DND-41 (cell line): ENCODE results near the gene RNF113A.

ENCODE experiments used
- ATAC-seq: fragments of 200-7000 bp; cut with Tn5 transposase; 3 replicates; pipeline ENCODE4 v1.9.1; 2021; ENCODE audit warnings: low read depth; ENCODE audit not compliant: insufficient read depth
- DNase-seq: peaks from one replicate; pipeline ENCODE4 v3.0.0-alpha.2; 2020
- H2AFZ ChIP-seq: 2 replicates; pipeline ENCODE4 v1.6.0; 2012; ENCODE audit warnings: low read depth, low read length
- H3K27ac ChIP-seq: 2 replicates; pipeline ENCODE4 v1.5.1; 2012; ENCODE audit warnings: low read length, inconsistent platforms
- H3K27me3 ChIP-seq: fragments of 200-600 bp; sonication (generic); 2 replicates; pipeline ENCODE4 v1.6.0; 2012; ENCODE audit warnings: low read length, mild to moderate bottlenecking, inconsistent platforms; ENCODE audit not compliant: insufficient read depth, poor library complexity
- H3K36me3 ChIP-seq: 2 replicates; pipeline ENCODE4 v1.5.1; 2012; ENCODE audit warnings: low read length, inconsistent platforms; ENCODE audit not compliant: insufficient read depth
- H3K4me1 ChIP-seq: 2 replicates; pipeline ENCODE4 v1.5.1; 2012; ENCODE audit warnings: mild to moderate bottlenecking, low read length; ENCODE audit not compliant: insufficient read depth
- H3K4me2 ChIP-seq: 2 replicates; pipeline ENCODE4 v1.6.0; 2012; ENCODE audit warnings: mild to moderate bottlenecking, moderate library complexity, low read length, inconsistent platforms; ENCODE audit not compliant: insufficient read depth
- H3K4me3 ChIP-seq, 2 experiments: fragments of 200-600 bp in 1 of 2; shearing (Covaris generic) in 1 of 2; 2 replicates each; pipeline ENCODE4 v1.5.1; 2012 to 2016; ENCODE audit warnings: inconsistent platforms in 2 of 2, low read length in 2 of 2, mild to moderate bottlenecking in 2 of 2, low read depth in 1 of 2, moderate library complexity in 1 of 2
- H3K79me2 ChIP-seq: 2 replicates; pipeline ENCODE4 v1.6.0; 2012; ENCODE audit warnings: low read length, inconsistent platforms; ENCODE audit not compliant: insufficient read depth
- H3K9ac ChIP-seq: 2 replicates; pipeline ENCODE4 v1.6.0; 2012; ENCODE audit warnings: low read depth, mild to moderate bottlenecking, inconsistent platforms, low read length, moderate library complexity
- H3K9me3 ChIP-seq: 2 replicates; pipeline ENCODE4 v1.5.1; 2012; ENCODE audit warnings: low read length, moderate library complexity, mild to moderate bottlenecking, inconsistent platforms; ENCODE audit not compliant: insufficient read depth, severe bottlenecking
- H4K20me1 ChIP-seq: 2 replicates; pipeline ENCODE4 v1.6.0; 2012; ENCODE audit warnings: low read length; ENCODE audit not compliant: insufficient read depth
- CTCF ChIP-seq: IDR thresholded peaks from 2 replicates; pipeline ENCODE4 v1.5.1; 2012; ENCODE audit warnings: borderline replicate concordance, low read length, moderate library complexity, mild to moderate bottlenecking; ENCODE audit not compliant: poor library complexity, severe bottlenecking; ENCODE audit errors: extremely low read depth
- EZH2 ChIP-seq: IDR thresholded peaks from 3 replicates; pipeline ENCODE4 v1.6.1; 2012; ENCODE audit warnings: borderline replicate concordance, low read depth, mild to moderate bottlenecking, moderate library complexity, low read length, inconsistent platforms; ENCODE audit not compliant: severe bottlenecking

The RNF113A gene

GRCh38 chrX:119880552-119881437 is 9.3 kb upstream of the RNF113A start:
- DNase-seq (peak; percentile 48), ATAC-seq (peak; percentile 96)
- H3K4me1 ChIP-seq, result 0 out of 2 replicates have a peak, but pooled peaks cover 6% of the 10 kb centered on the region
- peaks cover 16% of the 10 kb centered on the region; the same call in 1 of the 2 replicates for H3K36me3 ChIP-seq
- H3K27ac ChIP-seq, result peak overlapping the region; percentile 32
- no peak overlapping the region for H3K9ac ChIP-seq
- H3K4me3 ChIP-seq, result no peak overlapping the region
- no peaks in the 10 kb centered on the region for H3K27me3 ChIP-seq
- H4K20me1 ChIP-seq, result no peaks in the 10 kb centered on the region
- no peaks in the 10 kb centered on the region for H3K79me2 ChIP-seq
- peak; percentile 77 for TF ChIP-seq CTCF
- no peak for TF ChIP-seq EZH2
- H2AFZ ChIP-seq, result no peak overlapping the region
- H3K4me2 ChIP-seq, result no peak overlapping the region
- no peaks in the 10 kb centered on the region for H3K9me3 ChIP-seq

- ATAC-seq, result peak; percentile 32; the same call in 2 of the 3 replicates
- no peak overlapping the region for H3K27ac ChIP-seq
- H3K4me1 ChIP-seq, result 0 out of 2 replicates have a peak, but pooled peaks cover 3% of the 10 kb centered on the region
- H2AFZ ChIP-seq, result no peak overlapping the region
- no peaks in the 10 kb centered on the region for H4K20me1 ChIP-seq
- no peaks in the 10 kb centered on the region for H3K9me3 ChIP-seq
- no peak overlapping the region for H3K9ac ChIP-seq
- no peak for TF ChIP-seq EZH2
- no peak for TF ChIP-seq CTCF
- no peak overlapping the region for H3K4me3 ChIP-seq
- DNase-seq, result peak; percentile 20
- H3K79me2 ChIP-seq, result peaks cover 1% of the 10 kb centered on the region
- no peak overlapping the region for H3K4me2 ChIP-seq
- H3K27me3 ChIP-seq, result no peaks in the 10 kb centered on the region
- H3K36me3 ChIP-seq, result peaks cover 20% of the 10 kb centered on the region; the same call in 1 of the 2 replicates
These were observed 8.5 kb upstream of the RNF113A start for GRCh38 chrX:119880076-119880475.

- H3K4me2 ChIP-seq, result no peak overlapping the region
- TF ChIP-seq EZH2 (no peak), CTCF (no peak)
- peaks cover 27% of the 10 kb centered on the region; the same call in 1 of the 2 replicates for H3K36me3 ChIP-seq
- DNase-seq (no peak), ATAC-seq (no peak)
- no peaks in the 10 kb centered on the region for H3K9me3 ChIP-seq
- H3K4me3 ChIP-seq, result no peak overlapping the region
- H2AFZ ChIP-seq, result no peak overlapping the region
- peaks cover 14% of the 10 kb centered on the region for H3K79me2 ChIP-seq
- H3K27me3 ChIP-seq, result no peaks in the 10 kb centered on the region
- H4K20me1 ChIP-seq, result no peaks in the 10 kb centered on the region
- H3K9ac ChIP-seq, result no peak overlapping the region
- no peak overlapping the region for H3K27ac ChIP-seq
- H3K4me1 ChIP-seq, result peaks cover 4% of the 10 kb centered on the region; the same call in 1 of the 2 replicates
These were observed 7.2 kb upstream of the RNF113A start for GRCh38 chrX:119878740-119879139.
